NCI-H82 (cell line): Measurements from ENCODE around the gene CUL1.

Experiments
- DNase-seq: peaks from one replicate; lab custom pipeline; 2025; lab: John Stamatoyannopoulos, UW

Gene CUL1

DNA sequence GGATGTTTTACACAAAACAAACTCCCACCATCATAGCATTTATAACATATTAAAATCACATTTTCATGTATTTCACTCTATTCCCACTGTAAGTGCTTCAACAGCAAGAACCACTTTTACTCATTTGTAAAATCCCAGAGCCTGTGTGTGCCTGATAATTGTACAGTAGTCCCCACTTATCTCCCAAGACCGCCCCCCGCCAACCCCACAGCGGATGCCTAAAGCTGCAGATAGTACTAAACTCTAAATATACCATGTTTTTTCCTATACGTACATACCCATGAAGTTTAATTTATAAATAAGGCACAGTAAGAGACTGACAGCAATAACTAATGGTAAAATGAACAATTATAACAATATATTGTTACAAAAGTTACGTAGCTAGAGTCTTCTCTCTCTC is 151.9 kb downstream of the CUL1 start:
- no peak for DNase-seq
